Endothelial cell (in vitro differentiated cells): Measurements from ENCODE around the gene CALML4. TPM values are rescaled to one million over a fixed set of nuclear protein-coding genes. Genes with fewer than 3 reads are reported as not detected.
"Not testable (repeated sequence)": the region's sequence is repeated elsewhere in the genome, so short reads cannot be mapped to it uniquely, and the experiment has no call there.

Experiments
- DNase-seq: peaks from one replicate; pipeline ENCODE4 v3.0.0; 2021; ENCODE audit warnings: low spot score
- H3K27ac Mint-ChIP-seq: one replicate; pipeline ENCODE4 v1.8.0; 2021; ENCODE audit warnings: mixed read lengths, inconsistent platforms; ENCODE audit not compliant: unreplicated experiment
- H3K27me3 Mint-ChIP-seq: one replicate; pipeline ENCODE4 v1.8.0; 2021; ENCODE audit warnings: mild to moderate bottlenecking, moderate library complexity, mixed read lengths, inconsistent platforms; ENCODE audit not compliant: unreplicated experiment
- H3K36me3 Mint-ChIP-seq: one replicate; pipeline ENCODE4 v1.8.0; 2021; ENCODE audit warnings: mild to moderate bottlenecking, low read depth, mixed read lengths, inconsistent platforms; ENCODE audit not compliant: unreplicated experiment
- H3K4me1 Mint-ChIP-seq: one replicate; pipeline ENCODE4 v1.8.0; 2021; ENCODE audit warnings: mild to moderate bottlenecking, mixed read lengths, inconsistent platforms; ENCODE audit not compliant: unreplicated experiment
- H3K4me3 Mint-ChIP-seq: one replicate; pipeline ENCODE4 v1.8.0; 2021; ENCODE audit warnings: mild to moderate bottlenecking, mixed read lengths, inconsistent platforms; ENCODE audit not compliant: unreplicated experiment
- H3K9me3 Mint-ChIP-seq: one replicate; pipeline ENCODE4 v1.8.0; 2021; ENCODE audit warnings: mixed read lengths, inconsistent platforms; ENCODE audit not compliant: unreplicated experiment
- CTCF ChIP-seq: fragments of 200-600 bp; sonication (generic); IDR thresholded peaks from one replicate; pipeline ENCODE4 v1.5.0; 2021; ENCODE audit warnings: antibody characterized with exemption; ENCODE audit not compliant: unreplicated experiment
- total RNA-seq: library from RNA; stranded (reverse); fragmentation: NEBNext Ultra II Directional; extraction: Animal tissue kit (Norgen Biotek cat#: 25700); gene quantifications from one replicate; pipeline ENCODE4 v1.2.1, GENCODE V29; 2021; ENCODE audit not compliant: unreplicated experiment

CALML4 gene
- total RNA-seq, 1 donor from 2014 or later, result 11.0 TPM

- Mint-ChIP-seq H3K4me3 (no peak overlapping the region), H3K36me3 (peaks cover 44% of the 10 kb centered on the region), H3K9me3 (no peaks in the 10 kb centered on the region), H3K4me1 (no peaks in the 10 kb centered on the region), H3K27ac (no peak overlapping the region), H3K27me3 (peaks cover 2% of the 10 kb centered on the region)
- no peak for TF ChIP-seq CTCF
- no peak for DNase-seq
Observed at GRCh38 chr15:68183616-68184315, 21.4 kb downstream of the CALML4 start.

GRCh38 chr15:68177742-68178141, 27.4 kb downstream of the CALML4 start:
- H3K4me1 Mint-ChIP-seq, result no peaks in the 10 kb centered on the region
- peaks cover 29% of the 10 kb centered on the region for H3K36me3 Mint-ChIP-seq
- no peak for DNase-seq
- H3K9me3 Mint-ChIP-seq, result no peaks in the 10 kb centered on the region
- H3K4me3 Mint-ChIP-seq, result no peak overlapping the region
- H3K27ac Mint-ChIP-seq, result no peak overlapping the region
- TF ChIP-seq CTCF, result no peak
- H3K27me3 Mint-ChIP-seq, result peaks cover 2% of the 10 kb centered on the region

- Mint-ChIP-seq H3K4me1 (no peaks in the 10 kb centered on the region), H3K27me3 (peaks cover 2% of the 10 kb centered on the region), H3K4me3 (no peak overlapping the region), H3K9me3 (no peaks in the 10 kb centered on the region), H3K27ac (no peak overlapping the region), H3K36me3 (peaks cover 24% of the 10 kb centered on the region)
- no peak for DNase-seq
- no peak for TF ChIP-seq CTCF
Observed at GRCh38 chr15:68176601-68177000, 28.5 kb downstream of the CALML4 start.

GRCh38 chr15:68175526-68175925, 29.6 kb downstream of the CALML4 start:
- no peak for TF ChIP-seq CTCF
- H3K4me3 Mint-ChIP-seq, result no peak overlapping the region
- no peaks in the 10 kb centered on the region for H3K9me3 Mint-ChIP-seq
- H3K36me3 Mint-ChIP-seq, result peaks cover 16% of the 10 kb centered on the region
- no peak for DNase-seq
- H3K4me1 Mint-ChIP-seq, result no peaks in the 10 kb centered on the region
- no peaks in the 10 kb centered on the region for H3K27me3 Mint-ChIP-seq
- no peak overlapping the region for H3K27ac Mint-ChIP-seq

- Mint-ChIP-seq H3K4me3 (no peak overlapping the region), H3K4me1 (no peaks in the 10 kb centered on the region), H3K27me3 (no peaks in the 10 kb centered on the region), H3K27ac (no peak overlapping the region), H3K9me3 (no peaks in the 10 kb centered on the region), H3K36me3 (peaks cover 13% of the 10 kb centered on the region)
- no peak for DNase-seq
- TF ChIP-seq CTCF, result no peak
Observed at GRCh38 chr15:68173119-68173518, 32.0 kb downstream of the CALML4 start.

- H3K4me1 Mint-ChIP-seq, H3K9me3 Mint-ChIP-seq, H3K4me3 Mint-ChIP-seq, H3K36me3 Mint-ChIP-seq, H3K27me3 Mint-ChIP-seq, DNase-seq, H3K27ac Mint-ChIP-seq: not testable (repeated sequence)
Observed at GRCh38 chr15:68172037-68172436, 33.1 kb downstream of the CALML4 start.
